A549 (cell line): ENCODE measurements around the gene ARID1B.

Experiments used
- CBX2 ChIP-seq: fragments of 200-600 bp; sonication (generic); IDR thresholded peaks from 2 replicates; pipeline ENCODE4 v1.6.1; 2016; ENCODE audit warnings: low read depth, mild to moderate bottlenecking, borderline replicate concordance
- CTCF ChIP-seq: fragments of >200 bp; sonication (Bioruptor Twin); formaldehyde crosslinking; IDR thresholded peaks from 3 replicates; pipeline ENCODE4 v1.5.1; 2016
- EHF ChIP-seq: fragments of 250-450 bp; sonication (Bioruptor Pico); IDR thresholded peaks from 2 replicates; pipeline ENCODE4 v1.5.0; 2020; ENCODE audit warnings: mild to moderate bottlenecking
- EP300 ChIP-seq, 2 experiments: fragments of >200 bp; sonication (Bioruptor Twin); formaldehyde crosslinking; IDR thresholded peaks; 2 replicates in 1 of 2; 3 replicates in 1 of 2; pipeline ENCODE4 v1.6.1; 2016 to 2017
- ESRRA ChIP-seq: fragments of 150-350 bp; IDR thresholded peaks from 2 replicates; pipeline ENCODE4 v1.6.1; 2014; ENCODE audit warnings: mild to moderate bottlenecking, low read length, borderline replicate concordance
- REST ChIP-seq: fragments of 200-600 bp; sonication (generic); IDR thresholded peaks from 2 replicates; pipeline ENCODE4 v1.6.1; 2016; ENCODE audit warnings: antibody characterized with exemption, mild to moderate bottlenecking, moderate library complexity

GRCh38 chr6:157159348-157159747, 382.2 kb downstream of the ARID1B start:
- no peak for TF ChIP-seq CBX2
- TF ChIP-seq CTCF: no peak
- TF ChIP-seq EP300 (IDR thresholded peaks at IDR 0.05): no peak
- no peak for TF ChIP-seq REST
- TF ChIP-seq ESRRA: no peak
- TF ChIP-seq EHF (CRISPR knock-in tag): no peak
